Measurements from ENCODE around the gene SKAP1.

DNA sequence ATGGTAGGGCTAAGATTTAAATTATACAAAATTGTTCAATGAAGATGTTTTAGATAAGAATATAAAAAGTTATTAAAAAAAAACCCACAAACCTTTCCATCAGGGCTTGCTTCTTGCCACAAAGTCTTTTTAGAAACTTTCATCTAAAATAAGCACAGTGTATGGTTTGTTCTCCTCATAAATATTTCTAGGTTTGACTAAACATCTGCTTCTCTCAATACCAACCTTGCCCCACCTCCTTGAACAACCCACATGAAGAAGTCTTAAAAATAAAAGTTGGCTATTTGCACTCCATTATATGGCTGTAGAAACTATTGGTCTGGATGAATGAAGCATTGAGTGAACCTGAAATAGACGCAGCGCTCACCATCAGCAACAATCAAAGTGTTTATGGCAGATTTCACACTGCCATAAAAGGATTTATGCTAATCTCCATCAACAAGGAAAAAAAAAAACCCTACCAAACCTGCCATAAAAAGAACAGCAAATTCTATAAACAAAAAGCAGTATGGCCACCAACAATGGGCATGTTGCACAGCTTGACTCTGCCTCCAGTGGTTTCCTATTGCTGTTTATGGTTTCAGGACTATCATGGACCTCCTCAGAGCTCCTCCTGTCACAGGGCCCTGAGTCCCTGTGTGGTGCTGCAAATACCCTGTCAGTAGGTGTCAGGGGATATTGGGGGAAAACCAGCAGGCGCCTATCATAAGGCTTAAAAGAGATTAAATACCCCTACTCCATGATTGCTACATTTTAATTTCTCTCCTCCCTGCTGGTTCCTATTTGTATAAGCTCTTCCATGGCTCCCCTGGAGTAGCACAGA lies 284.8 kb downstream of the SKAP1 start:
- no peak for TF ChIP-seq CTCF (conservative IDR thresholded peaks at IDR 0.05)
- no peak for TF ChIP-seq ZFX (IDR thresholded peaks at IDR 0.05)

Measured in C4-2B (cell line).